GM19455 (cell line): ENCODE measurements around the gene NPIPB8.
"Not testable (repeated sequence)": the region's sequence is repeated elsewhere in the genome, so short reads cannot be mapped to it uniquely, and the experiment has no call there.

Experiments used
- ATAC-seq: cut with Tn5 transposase; IDR thresholded peaks from one replicate; pipeline ENCODE4 v1.9.1; 2021; ENCODE audit not compliant: unreplicated experiment

NPIPB8 gene

GRCh38 chr16:28637765-28638164 is at the start of gene NPIPB8:
Gene NPIPB8, plus strand, starts transcription at chr16:28638065. Its CDS starts 296 bp downstream, at chr16:28638361.
- not testable (repeated sequence) for ATAC-seq

- ATAC-seq = no peak
Observed at GRCh38 chr16:28589069-28589468, 48.8 kb upstream of the NPIPB8 start.

GRCh38 chr16:28589930-28590329 is 47.9 kb upstream of the NPIPB8 start:
- ATAC-seq = no peak

GRCh38 chr16:28590384-28591340 is 47.2 kb upstream of the NPIPB8 start:
- no peak for ATAC-seq

GRCh38 chr16:28591355-28591754 is 46.5 kb upstream of the NPIPB8 start:
- no peak for ATAC-seq

- no peak for ATAC-seq
Observed at GRCh38 chr16:28592511-28592910, 45.4 kb upstream of the NPIPB8 start.

- no peak for ATAC-seq
Observed at GRCh38 chr16:28592979-28593553, 44.8 kb upstream of the NPIPB8 start.

- ATAC-seq = not testable (repeated sequence)
Observed at GRCh38 chr16:28595451-28595850, 42.4 kb upstream of the NPIPB8 start.

GRCh38 chr16:28596115-28596630 is 41.7 kb upstream of the NPIPB8 start:
- ATAC-seq = no peak

- no peak for ATAC-seq
Observed at GRCh38 chr16:28596840-28597691, 40.8 kb upstream of the NPIPB8 start, which contains the start of gene SULT1A2. Gene SULT1A2, minus strand, starts transcription at chr16:28597050. Its CDS starts 1,120 bp downstream, at chr16:28595930.

- no peak for ATAC-seq
Observed at GRCh38 chr16:28597692-28598261, 40.1 kb upstream of the NPIPB8 start.

- ATAC-seq = not testable (repeated sequence)
Observed at GRCh38 chr16:28599377-28600285, 38.2 kb upstream of the NPIPB8 start.

GRCh38 chr16:28600965-28601364 is 36.9 kb upstream of the NPIPB8 start:
- ATAC-seq = not testable (repeated sequence)

GRCh38 chr16:28601589-28601988 is 36.3 kb upstream of the NPIPB8 start:
- not testable (repeated sequence) for ATAC-seq

- ATAC-seq = not testable (repeated sequence)
Observed at GRCh38 chr16:28602062-28602461, 35.8 kb upstream of the NPIPB8 start.

GRCh38 chr16:28602529-28602928 is 35.3 kb upstream of the NPIPB8 start:
- no peak for ATAC-seq

- ATAC-seq = no peak
Observed at GRCh38 chr16:28603381-28604185, 34.3 kb upstream of the NPIPB8 start.

- ATAC-seq = no peak
Observed at GRCh38 chr16:28604186-28604565, 33.7 kb upstream of the NPIPB8 start.
